Measurements from ENCODE around the gene LAMP1. TPM values are rescaled to one million over a fixed set of nuclear protein-coding genes. Genes with fewer than 3 reads are reported as not detected.
"Not testable (repeated sequence)": the region's sequence is repeated elsewhere in the genome, so short reads cannot be mapped to it uniquely, and the experiment has no call there.

LAMP1 gene
- 77.8 TPM for total RNA-seq

GRCh38 chr13:113296823-113297369 is at the start of gene LAMP1:
TSS of gene LAMP1 (plus strand) at chr13:113297239. CDS start at chr13:113297435, 196 bp downstream.
- H3K4me3 ChIP-seq: peak within 1 kb of the TSS; percentile 91 to 98
- no peaks in the 10 kb centered on the region for H3K27me3 ChIP-seq
- H3K36me3 ChIP-seq: no peaks in the 10 kb centered on the region
- peak in 1 of 3 experiments; percentile 8 for TF ChIP-seq CTCF (IDR thresholded peaks at IDR 0.05)
- peak in 1 of 2 donors; percentile 21 for TF ChIP-seq POLR2A (IDR thresholded peaks at IDR 0.05)
- TF ChIP-seq POLR2AphosphoS5 (IDR thresholded peaks at IDR 0.05; ENCODE audit: insufficient read depth in 1 of 2, low read depth in 1 of 2): peak; percentile 83 to 90
- DNase-seq (ENCODE audit: extremely low spot score in 2 of 2): peak; percentile 97 to 98
- H3K4me1 ChIP-seq: peaks cover 35% of the 10 kb centered on the region
- intact Hi-C loops (cut with DNase I): loop anchor here (5.0 to 10.0 kb wide), 2 partner anchors 70 to 92 kb away; partner anchors contain the start of genes CUL4A and PCID2
- H3K9me3 ChIP-seq: no peaks in the 10 kb centered on the region
- peak within 1 kb of the TSS; percentile 83 for H3K27ac ChIP-seq

GRCh38 chr13:113252516-113253095 is 44.4 kb upstream of the LAMP1 start:
- no peak for DNase-seq (ENCODE audit: extremely low spot score in 2 of 2)
- no peaks in the 10 kb centered on the region for H3K27me3 ChIP-seq
- H3K4me3 ChIP-seq: no peak overlapping the region
- H3K27ac ChIP-seq: no peak overlapping the region
- peaks cover 0 to 94% of the 10 kb centered on the region in 2 donors for H3K36me3 ChIP-seq
- H3K9me3 ChIP-seq: no peaks in the 10 kb centered on the region
- intact Hi-C loops (cut with DNase I): no loop called here
- TF ChIP-seq CTCF (IDR thresholded peaks at IDR 0.05): no peak
- no peak for TF ChIP-seq POLR2A (IDR thresholded peaks at IDR 0.05)
- TF ChIP-seq POLR2AphosphoS5 (IDR thresholded peaks at IDR 0.05; ENCODE audit: insufficient read depth in 1 of 2, low read depth in 1 of 2): no peak
- no peaks in the 10 kb centered on the region for H3K4me1 ChIP-seq

- H3K9me3 ChIP-seq; intact Hi-C loops (cut with DNase I); H3K27ac ChIP-seq; H3K4me3 ChIP-seq; H3K27me3 ChIP-seq; DNase-seq (ENCODE audit: extremely low spot score in 2 of 2); H3K4me1 ChIP-seq: not testable (repeated sequence)
- H3K36me3 ChIP-seq: peaks cover 3 to 84% of the 10 kb centered on the region in 2 donors
Observed at GRCh38 chr13:113257908-113258307, 39.1 kb upstream of the LAMP1 start.

GRCh38 chr13:113258321-113259054 is 38.6 kb upstream of the LAMP1 start:
- TF ChIP-seq POLR2A (IDR thresholded peaks at IDR 0.05) (no peak), POLR2AphosphoS5 (IDR thresholded peaks at IDR 0.05; ENCODE audit: insufficient read depth in 1 of 2, low read depth in 1 of 2) (no peak), CTCF (IDR thresholded peaks at IDR 0.05) (no peak)
- Histone ChIP-seq H3K4me3 (no peak overlapping the region), H3K27ac (no peak overlapping the region), H3K36me3 (peaks cover 3 to 83% of the 10 kb centered on the region in 2 donors), H3K27me3 (no peaks in the 10 kb centered on the region), H3K4me1 (no peaks in the 10 kb centered on the region), H3K9me3 (no peaks in the 10 kb centered on the region)
- intact Hi-C loops (cut with DNase I): no loop called here
- no peak for DNase-seq (ENCODE audit: extremely low spot score in 2 of 2)

GRCh38 chr13:113260996-113261395 is 36.0 kb upstream of the LAMP1 start:
- no peak for TF ChIP-seq POLR2AphosphoS5 (IDR thresholded peaks at IDR 0.05; ENCODE audit: insufficient read depth in 1 of 2, low read depth in 1 of 2)
- TF ChIP-seq POLR2A (IDR thresholded peaks at IDR 0.05): no peak
- no peak for TF ChIP-seq CTCF (IDR thresholded peaks at IDR 0.05)
- H3K27ac ChIP-seq: no peak overlapping the region
- intact Hi-C loops (cut with DNase I): no loop called here
- peaks cover 3 to 69% of the 10 kb centered on the region in 2 donors for H3K36me3 ChIP-seq
- DNase-seq (ENCODE audit: extremely low spot score in 2 of 2): no peak
- no peaks in the 10 kb centered on the region for H3K27me3 ChIP-seq
- no peaks in the 10 kb centered on the region for H3K4me1 ChIP-seq
- no peak overlapping the region for H3K4me3 ChIP-seq
- no peaks in the 10 kb centered on the region for H3K9me3 ChIP-seq

- H3K27me3 ChIP-seq; H3K4me1 ChIP-seq; H3K4me3 ChIP-seq; intact Hi-C loops (cut with DNase I); H3K27ac ChIP-seq; DNase-seq (ENCODE audit: extremely low spot score in 2 of 2); H3K9me3 ChIP-seq: not testable (repeated sequence)
- H3K36me3 ChIP-seq: peaks cover 3 to 49% of the 10 kb centered on the region in 2 donors
Observed at GRCh38 chr13:113263016-113263415, 34.0 kb upstream of the LAMP1 start.
